Caco-2 (cell line): ENCODE measurements around the gene CEP112. TPM values are rescaled to one million over a fixed set of nuclear protein-coding genes. Genes with fewer than 3 reads are reported as not detected.

ENCODE experiments used
- BruUV-seq: library from RNA; stranded (reverse); fragments of 400-500 nt; replicated peaks from 2 replicates; lab custom pipeline; 2021; lab: Mats Ljungman, UMichigan
- CTCF ChIA-PET: fragments of 300-600 bp; sonication (Branson Sonifier 250); formaldehyde crosslinking; loops from one replicate; lab custom pipeline; 2022; ENCODE audit warnings: antibody characterized with exemption; lab: Charles Lee
- POLR2A ChIA-PET: fragments of 300-600 bp; sonication (Branson Sonifier 250); formaldehyde crosslinking; loops from one replicate; lab custom pipeline; 2022; ENCODE audit warnings: antibody characterized with exemption; lab: Charles Lee
- DNase-seq, 2 experiments: peaks; one replicate each; pipeline versions ENCODE4 v3.0.0 to v3.0.0-alpha.2; 2020 to 2022
- H3K27me3 ChIP-seq: replicated peaks from 2 replicates; pipeline ENCODE4 v1.6.0; 2011; ENCODE audit warnings: low read length; ENCODE audit not compliant: control insufficient read depth, insufficient read depth
- H3K36me3 ChIP-seq: 2 replicates; pipeline ENCODE4 v1.5.1; 2011; ENCODE audit warnings: low read length; ENCODE audit not compliant: control insufficient read depth, insufficient read depth
- H3K4me1 ChIP-seq: fragments of 250-450 bp; sonication (Bioruptor Pico); 2 replicates; pipeline ENCODE4 v1.5.1; 2020; ENCODE audit warnings: mild to moderate bottlenecking
- H3K4me3 ChIP-seq: 2 replicates; pipeline ENCODE4 v1.5.1; 2011; ENCODE audit warnings: low read depth, mild to moderate bottlenecking, control low read depth, low read length
- H3K9me3 ChIP-seq: fragments of 250-450 bp; sonication (Bioruptor Pico); 2 replicates; pipeline ENCODE4 v1.5.1; 2020; ENCODE audit warnings: mild to moderate bottlenecking, moderate library complexity
- H3K27ac Mint-ChIP-seq: one replicate; pipeline ENCODE4 v1.8.0; 2022; ENCODE audit warnings: mixed read lengths; ENCODE audit not compliant: unreplicated experiment
- H3K27me3 Mint-ChIP-seq: one replicate; pipeline ENCODE4 v1.8.0; 2022; ENCODE audit warnings: mixed read lengths; ENCODE audit not compliant: insufficient read depth, unreplicated experiment
- H3K36me3 Mint-ChIP-seq: one replicate; pipeline ENCODE4 v1.8.0; 2022; ENCODE audit warnings: mild to moderate bottlenecking, mixed read lengths; ENCODE audit not compliant: insufficient read depth, unreplicated experiment
- H3K4me1 Mint-ChIP-seq: one replicate; pipeline ENCODE4 v1.8.0; 2022; ENCODE audit warnings: low read depth, mixed read lengths; ENCODE audit not compliant: unreplicated experiment
- H3K4me3 Mint-ChIP-seq: one replicate; pipeline ENCODE4 v1.8.0; 2022; ENCODE audit warnings: mild to moderate bottlenecking, moderate library complexity, mixed read lengths; ENCODE audit not compliant: unreplicated experiment
- H3K9me3 Mint-ChIP-seq: one replicate; pipeline ENCODE4 v1.8.0; 2022; ENCODE audit warnings: mixed read lengths; ENCODE audit not compliant: unreplicated experiment
- CTCF ChIP-seq, 2 experiments: fragments of 200-600 bp in 1 of 2; IDR thresholded peaks; 1 replicate in 1 of 2; 2 replicates in 1 of 2; pipeline versions ENCODE4 v1.5.1 to v1.8.0; 2011 to 2022; ENCODE audit warnings: antibody characterized with exemption in 1 of 2, control low read depth in 1 of 2, inconsistent platforms in 1 of 2, low read depth in 1 of 2, low read length in 1 of 2, mild to moderate bottlenecking in 1 of 2, moderate library complexity in 1 of 2; ENCODE audit not compliant: insufficient read depth in 1 of 2, severe bottlenecking in 1 of 2, unreplicated experiment in 1 of 2
- intact Hi-C: fragments of 100-400 bp; cut with micrococcal nuclease; formaldehyde crosslinking; loops from one replicate; pipeline ENCODE4 v1.10.0; 2022; ENCODE audit not compliant: unreplicated experiment
- total RNA-seq: library from RNA; stranded (reverse); gene quantifications from 2 replicates; pipeline ENCODE4 v1.2.3, GENCODE V29; 2022

CEP112 gene
- total RNA-seq, 1 experiment from 2014 or later, result 4.7 TPM

- H3K27me3 Mint-ChIP-seq, result no peaks in the 10 kb centered on the region
- H3K9me3 Mint-ChIP-seq, result peaks cover 10% of the 10 kb centered on the region
- no peak for DNase-seq
- no peaks in the 10 kb centered on the region for H3K36me3 Mint-ChIP-seq
- no TSS peak for BruUV-seq
- H3K4me1 Mint-ChIP-seq, result peaks cover 7% of the 10 kb centered on the region
- POLR2A ChIA-PET, result no interaction called here
- no peaks in the 10 kb centered on the region for H3K36me3 ChIP-seq
- no peak overlapping the region for H3K27ac Mint-ChIP-seq
- TF ChIP-seq CTCF (IDR thresholded peaks at IDR 0.05; ENCODE audit: insufficient read depth in 1 of 2, low read depth in 1 of 2, low read length in 1 of 2, severe bottlenecking in 1 of 2, unreplicated experiment in 1 of 2), result no peak
- no peaks in the 10 kb centered on the region for H3K27me3 ChIP-seq
- no peaks in the 10 kb centered on the region for H3K4me1 ChIP-seq
- H3K9me3 ChIP-seq, result no peaks in the 10 kb centered on the region
- no peak overlapping the region for H3K4me3 ChIP-seq
- intact Hi-C loops, result no loop called here
- no peak overlapping the region for H3K4me3 Mint-ChIP-seq
- CTCF ChIA-PET, result no interaction called here
Observed at GRCh38 chr17:65751263-65751662, 440.7 kb downstream of the CEP112 start.

- intact Hi-C loops, result no loop called here
Observed at GRCh38 chr17:65750631-65751115, 441.3 kb downstream of the CEP112 start.

GRCh38 chr17:65750166-65750565 lies 441.8 kb downstream of the CEP112 start:
- H3K9me3 ChIP-seq, result no peaks in the 10 kb centered on the region
- no peak overlapping the region for H3K4me3 Mint-ChIP-seq
- no peaks in the 10 kb centered on the region for H3K36me3 ChIP-seq
- H3K4me3 ChIP-seq, result no peak overlapping the region
- no peak for TF ChIP-seq CTCF (IDR thresholded peaks at IDR 0.05; ENCODE audit: insufficient read depth in 1 of 2, low read depth in 1 of 2, low read length in 1 of 2, severe bottlenecking in 1 of 2, unreplicated experiment in 1 of 2)
- no peaks in the 10 kb centered on the region for H3K4me1 ChIP-seq
- no peak overlapping the region for H3K27ac Mint-ChIP-seq
- peaks cover 3% of the 10 kb centered on the region for H3K9me3 Mint-ChIP-seq
- CTCF ChIA-PET, result no interaction called here
- no peaks in the 10 kb centered on the region for H3K36me3 Mint-ChIP-seq
- no peaks in the 10 kb centered on the region for H3K27me3 Mint-ChIP-seq
- no TSS peak for BruUV-seq
- peaks cover 7% of the 10 kb centered on the region for H3K4me1 Mint-ChIP-seq
- no peak for DNase-seq
- POLR2A ChIA-PET, result no interaction called here
- H3K27me3 ChIP-seq, result no peaks in the 10 kb centered on the region
- intact Hi-C loops, result no loop called here

More at GRCh38 chr17:65750631-65751115, 441.3 kb downstream of the CEP112 start:
- CTCF ChIA-PET, result no interaction called here
- H3K4me3 Mint-ChIP-seq, result no peak overlapping the region
- H3K27me3 Mint-ChIP-seq, result no peaks in the 10 kb centered on the region
- no peaks in the 10 kb centered on the region for H3K9me3 ChIP-seq
- no peak for TF ChIP-seq CTCF (IDR thresholded peaks at IDR 0.05; ENCODE audit: insufficient read depth in 1 of 2, low read depth in 1 of 2, low read length in 1 of 2, severe bottlenecking in 1 of 2, unreplicated experiment in 1 of 2)
- peaks cover 7% of the 10 kb centered on the region for H3K4me1 Mint-ChIP-seq
- no peaks in the 10 kb centered on the region for H3K36me3 ChIP-seq
- peaks cover 8% of the 10 kb centered on the region for H3K9me3 Mint-ChIP-seq
- H3K27me3 ChIP-seq, result no peaks in the 10 kb centered on the region
- H3K4me1 ChIP-seq, result no peaks in the 10 kb centered on the region
- H3K27ac Mint-ChIP-seq, result no peak overlapping the region
- POLR2A ChIA-PET, result no interaction called here
- no peak overlapping the region for H3K4me3 ChIP-seq
- H3K36me3 Mint-ChIP-seq, result no peaks in the 10 kb centered on the region
- no peak for DNase-seq
- no TSS peak for BruUV-seq
